Upper lobe of right lung (tissue), 1 donor: ENCODE measurements around the gene TRAF3. TPM values are rescaled to one million over a fixed set of nuclear protein-coding genes. Genes with fewer than 3 reads are reported as not detected.

Experiments used
- ATAC-seq: fragments of 200-7000 bp; cut with Tn5 transposase; one replicate; pipeline ENCODE4 v1.9.1; 2020; ENCODE audit warnings: mild to moderate bottlenecking, moderate library complexity
- DNase-seq: peaks from one replicate; pipeline ENCODE4 v3.0.0-alpha.2; 2020
- H3K27ac ChIP-seq: fragments of 200-600 bp; one replicate; pipeline ENCODE4 v1.8.0; 2022
- H3K27me3 ChIP-seq: fragments of 200-600 bp; one replicate; pipeline ENCODE4 v1.8.0; 2022; ENCODE audit warnings: mild to moderate bottlenecking
- H3K36me3 ChIP-seq: fragments of 200-600 bp; one replicate; pipeline ENCODE4 v1.8.0; 2022
- H3K4me1 ChIP-seq: fragments of 200-600 bp; one replicate; pipeline ENCODE4 v1.8.0; 2022
- H3K4me3 ChIP-seq: fragments of 200-600 bp; one replicate; pipeline ENCODE4 v1.8.0; 2022; ENCODE audit warnings: mild to moderate bottlenecking
- H3K9me3 ChIP-seq: fragments of 200-600 bp; one replicate; pipeline ENCODE4 v1.8.0; 2022
- CTCF ChIP-seq: fragments of 200-600 bp; IDR thresholded peaks from one replicate; pipeline ENCODE4 v1.8.0; 2022; ENCODE audit warnings: antibody characterized with exemption
- intact Hi-C: fragments of 100-400 bp; cut with DNase I; formaldehyde crosslinking; loops from one replicate; pipeline ENCODE4 v1.11.0; 2022
- total RNA-seq: library from RNA; stranded (reverse); fragmentation: NEBNext Ultra II Directional; extraction: Animal tissue kit (Norgen Biotek cat#: 25700); gene quantifications from one replicate; pipeline ENCODE4 v1.2.1, GENCODE V29; 2021
- donor health status: DM: no; HTN: yes; CAD: no; lungs with severe emphysema.

The TRAF3 gene
- total RNA-seq, 1 donor from 2014 or later, result 22.3 TPM

- ATAC-seq (no peak), DNase-seq (no peak)
- no peak for TF ChIP-seq CTCF
- Histone ChIP-seq H3K36me3 (peaks cover 93% of the 10 kb centered on the region), H3K27me3 (no peaks in the 10 kb centered on the region), H3K27ac (no peak overlapping the region), H3K9me3 (no peaks in the 10 kb centered on the region), H3K4me3 (no peak overlapping the region), H3K4me1 (no peaks in the 10 kb centered on the region)
- intact Hi-C loops, result no loop called here
Measured at GRCh38 chr14:102952276-102952675, 175.0 kb downstream of the TRAF3 start.

- Histone ChIP-seq H3K4me3 (no peak overlapping the region), H3K27ac (no peak overlapping the region), H3K9me3 (no peaks in the 10 kb centered on the region), H3K27me3 (no peaks in the 10 kb centered on the region), H3K4me1 (no peaks in the 10 kb centered on the region), H3K36me3 (peaks cover 95% of the 10 kb centered on the region)
- intact Hi-C loops, result no loop called here
- TF ChIP-seq CTCF, result no peak
- DNase-seq, result no peak
- no peak for ATAC-seq
Measured at GRCh38 chr14:102953100-102953499, 175.9 kb downstream of the TRAF3 start.

- Histone ChIP-seq H3K9me3 (no peaks in the 10 kb centered on the region), H3K4me3 (no peak overlapping the region), H3K4me1 (no peaks in the 10 kb centered on the region), H3K27ac (no peak overlapping the region), H3K27me3 (no peaks in the 10 kb centered on the region), H3K36me3 (peaks cover 100% of the 10 kb centered on the region)
- DNase-seq, result no peak
- TF ChIP-seq CTCF, result no peak
- intact Hi-C loops, result no loop called here
- ATAC-seq, result no peak
Measured at GRCh38 chr14:102954081-102954789, 177.0 kb downstream of the TRAF3 start.

- Histone ChIP-seq H3K27ac (no peak overlapping the region), H3K4me3 (no peak overlapping the region), H3K36me3 (peaks cover 100% of the 10 kb centered on the region), H3K27me3 (no peaks in the 10 kb centered on the region), H3K4me1 (no peaks in the 10 kb centered on the region), H3K9me3 (no peaks in the 10 kb centered on the region)
- intact Hi-C loops, result no loop called here
- no peak for TF ChIP-seq CTCF
- ATAC-seq (no peak), DNase-seq (no peak)
Measured at GRCh38 chr14:102955636-102956408, 178.6 kb downstream of the TRAF3 start.

- TF ChIP-seq CTCF, result no peak
- intact Hi-C loops, result no loop called here
- Histone ChIP-seq H3K4me1 (no peaks in the 10 kb centered on the region), H3K9me3 (no peaks in the 10 kb centered on the region), H3K27ac (no peak overlapping the region), H3K27me3 (no peaks in the 10 kb centered on the region), H3K36me3 (peaks cover 100% of the 10 kb centered on the region), H3K4me3 (no peak overlapping the region)
- no peak for ATAC-seq
- DNase-seq, result no peak
Measured at GRCh38 chr14:102957222-102957621, 180.0 kb downstream of the TRAF3 start.
